OCI-LY7 (cell line): Measurements from ENCODE around the gene LGALS13. TPM values are rescaled to one million over a fixed set of nuclear protein-coding genes. Genes with fewer than 3 reads are reported as not detected.

Experiments used
- BruUV-seq: library from RNA; stranded (reverse); fragments of 400-500 nt; replicated peaks from 2 replicates; lab custom pipeline; 2021; lab: Mats Ljungman, UMichigan
- CTCF ChIA-PET: fragments of 300-600 bp; sonication (Branson Sonifier 250); formaldehyde crosslinking; loops from one replicate; lab custom pipeline; 2022; ENCODE audit warnings: antibody characterized with exemption; ENCODE audit not compliant: unreplicated experiment; lab: Charles Lee
- POLR2A ChIA-PET: fragments of 300-600 bp; sonication (Branson Sonifier 250); formaldehyde crosslinking; loops from one replicate; lab custom pipeline; 2022; ENCODE audit warnings: antibody characterized with exemption; lab: Charles Lee
- DNase-seq: peaks from one replicate; pipeline ENCODE4 v3.0.0-alpha.2; 2015; ENCODE audit warnings: low spot score
- H2AFZ ChIP-seq: fragments of 200-600 bp; sonication (generic), shearing (Covaris generic); 2 replicates; pipeline ENCODE4 v1.6.1; 2014; ENCODE audit warnings: mild to moderate bottlenecking, antibody characterized with exemption, low read length, moderate library complexity
- H3K27ac ChIP-seq: fragments of 200-600 bp; sonication (generic); 2 replicates; pipeline ENCODE4 v1.5.1; 2014; ENCODE audit warnings: mixed run types, low read depth, mild to moderate bottlenecking, moderate library complexity, low read length, inconsistent platforms; ENCODE audit not compliant: poor library complexity, severe bottlenecking
- H3K36me3 ChIP-seq: fragments of 200-600 bp; sonication (generic); 2 replicates; pipeline ENCODE4 v1.6.1; 2014; ENCODE audit warnings: mild to moderate bottlenecking, antibody characterized with exemption, low read length, moderate library complexity, mixed read lengths; ENCODE audit not compliant: insufficient read depth
- H3K4me1 ChIP-seq: fragments of 200-600 bp; sonication (generic); 2 replicates; pipeline ENCODE4 v1.5.1; 2014; ENCODE audit warnings: mild to moderate bottlenecking, low read length; ENCODE audit not compliant: insufficient read depth, poor library complexity, severe bottlenecking
- H3K4me2 ChIP-seq: fragments of 200-600 bp; sonication (generic); 2 replicates; pipeline ENCODE4 v1.6.1; 2014; ENCODE audit warnings: mild to moderate bottlenecking, low read length
- H3K4me3 ChIP-seq: fragments of 200-600 bp; sonication (generic); 2 replicates; pipeline ENCODE4 v1.5.1; 2014; ENCODE audit warnings: mild to moderate bottlenecking, low read depth, low read length; ENCODE audit not compliant: poor library complexity, severe bottlenecking
- H3K79me2 ChIP-seq: fragments of 200-600 bp; sonication (generic); 2 replicates; pipeline ENCODE4 v1.6.1; 2016; ENCODE audit warnings: low read depth, mild to moderate bottlenecking, low read length, moderate library complexity, mixed read lengths; ENCODE audit not compliant: insufficient read depth
- H3K9me2 ChIP-seq: fragments of 200-600 bp; sonication (generic); 2 replicates; pipeline ENCODE4 v1.6.1; 2016; ENCODE audit warnings: mild to moderate bottlenecking, low read length, mixed read lengths; ENCODE audit not compliant: insufficient read depth
- H3K9me3 ChIP-seq: fragments of 200-600 bp; sonication (generic); 2 replicates; pipeline ENCODE4 v1.6.1; 2014; ENCODE audit warnings: mild to moderate bottlenecking, mixed run types, low read length, mixed read lengths
- H4K20me1 ChIP-seq: fragments of 200-600 bp; sonication (generic); 2 replicates; pipeline ENCODE4 v1.6.1; 2014; ENCODE audit warnings: mild to moderate bottlenecking, antibody characterized with exemption, low read length, moderate library complexity, mixed read lengths; ENCODE audit not compliant: insufficient read depth
- CTCF ChIP-seq: fragments of 200-600 bp; sonication (generic); conservative IDR thresholded peaks from 2 replicates; pipeline ENCODE4 v1.5.1; 2014; ENCODE audit warnings: mild to moderate bottlenecking, antibody characterized with exemption, low read length, moderate library complexity, mixed read lengths
- EZH2phosphoT487 ChIP-seq: fragments of 200-600 bp; sonication (generic); IDR thresholded peaks from 2 replicates; pipeline ENCODE4 v1.6.1; 2018; ENCODE audit warnings: low read depth, borderline replicate concordance, mild to moderate bottlenecking, mixed run types, antibody characterized with exemption, low read length, moderate library complexity, mixed read lengths
- intact Hi-C: fragments of 100-400 bp; cut with micrococcal nuclease; formaldehyde crosslinking; loops from one replicate; pipeline ENCODE4 v1.10.0; 2022; ENCODE audit not compliant: unreplicated experiment
- total RNA-seq, 2 experiments: library from RNA; depleted of rRNA in 1 of 2; stranded (reverse); fragments of >200 nt in 1 of 2; shearing (Covaris generic) in 1 of 2; gene quantifications; 2 replicates each; pipeline ENCODE4 v1.2.3, GENCODE V29; 2014 to 2022

The LGALS13 gene
- total RNA-seq, 2 experiments from 2014 or later: not detected

GRCh38 chr19:39590265-39590664, 12.1 kb upstream of the LGALS13 start:
- Histone ChIP-seq H3K27ac (no peak overlapping the region), H3K9me3 (no peaks in the 10 kb centered on the region), H4K20me1 (no peaks in the 10 kb centered on the region), H3K4me2 (no peak overlapping the region), H3K4me3 (no peak overlapping the region), H3K79me2 (no peaks in the 10 kb centered on the region), H3K36me3 (no peaks in the 10 kb centered on the region), H3K9me2 (no peaks in the 10 kb centered on the region), H2AFZ (no peak overlapping the region), H3K4me1 (no peaks in the 10 kb centered on the region)
- no peak for TF ChIP-seq CTCF
- no peak for TF ChIP-seq EZH2phosphoT487
- POLR2A ChIA-PET: no interaction called here
- BruUV-seq: no TSS peak
- intact Hi-C loops: no loop called here
- DNase-seq: no peak
- CTCF ChIA-PET: no interaction called here

GRCh38 chr19:39592381-39592780, 9.9 kb upstream of the LGALS13 start:
- H3K4me2 ChIP-seq: no peak overlapping the region
- no peaks in the 10 kb centered on the region for H3K4me1 ChIP-seq
- no peaks in the 10 kb centered on the region for H3K9me2 ChIP-seq
- BruUV-seq: no TSS peak
- H3K36me3 ChIP-seq: no peaks in the 10 kb centered on the region
- H2AFZ ChIP-seq: no peak overlapping the region
- no peak overlapping the region for H3K4me3 ChIP-seq
- ChIA-PET CTCF (no interaction called here), POLR2A (interaction anchor here (0.6 kb wide), 1 partner anchor 27 kb away, joined by 3 read pairs; no protein-coding TSS in a partner anchor)
- no peaks in the 10 kb centered on the region for H3K79me2 ChIP-seq
- no peak for DNase-seq
- no peaks in the 10 kb centered on the region for H3K9me3 ChIP-seq
- H4K20me1 ChIP-seq: no peaks in the 10 kb centered on the region
- TF ChIP-seq EZH2phosphoT487 (no peak), CTCF (no peak)
- H3K27ac ChIP-seq: no peak overlapping the region
- intact Hi-C loops: no loop called here

GRCh38 chr19:39595950-39596349, 6.4 kb upstream of the LGALS13 start:
- Histone ChIP-seq H3K4me3 (no peak overlapping the region), H3K27ac (no peak overlapping the region), H3K9me3 (no peaks in the 10 kb centered on the region), H3K4me1 (no peaks in the 10 kb centered on the region), H3K36me3 (no peaks in the 10 kb centered on the region), H3K9me2 (no peaks in the 10 kb centered on the region), H2AFZ (no peak overlapping the region), H3K4me2 (no peak overlapping the region), H4K20me1 (no peaks in the 10 kb centered on the region), H3K79me2 (no peaks in the 10 kb centered on the region)
- BruUV-seq: no TSS peak
- intact Hi-C loops: no loop called here
- POLR2A ChIA-PET: no interaction called here
- TF ChIP-seq EZH2phosphoT487: no peak
- no peak for TF ChIP-seq CTCF
- CTCF ChIA-PET: no interaction called here
- DNase-seq: no peak
